OCI-LY3 (cell line): Measurements from ENCODE around the gene LRRC56.
"Not testable (repeated sequence)": the region's sequence is repeated elsewhere in the genome, so short reads cannot be mapped to it uniquely, and the experiment has no call there.

Experiments used
- H2AFZ ChIP-seq: fragments of 200-600, 300-600 bp; shearing (Covaris generic); 2 replicates; pipeline ENCODE4 v1.6.0; 2014; ENCODE audit warnings: antibody characterized with exemption, low read depth, low read length
- H3K27ac ChIP-seq: fragments of 200-600, 300-600 bp; sonication (generic); 2 replicates; pipeline ENCODE4 v1.5.1; 2014; ENCODE audit warnings: mild to moderate bottlenecking, low read length, moderate library complexity, mixed read lengths
- H3K27me3 ChIP-seq: fragments of 200-600, 300-600 bp; sonication (generic); 2 replicates; pipeline ENCODE4 v1.6.1; 2014; ENCODE audit warnings: low read depth, low read length, mixed read lengths
- H3K36me3 ChIP-seq: fragments of 200-600, 300-600 bp; sonication (generic); replicated peaks from 2 replicates; pipeline ENCODE3; 2014; ENCODE audit warnings: low read depth, low read length, mixed read lengths
- H3K4me1 ChIP-seq: fragments of 300-600, 200-600 bp; sonication (generic); 2 replicates; pipeline ENCODE4 v1.6.1; 2014; ENCODE audit warnings: low read length, mixed read lengths
- H3K4me2 ChIP-seq: fragments of 200-600, 300-600 bp; sonication (generic); 2 replicates; pipeline ENCODE4 v1.6.1; 2014; ENCODE audit warnings: low read length, mixed read lengths
- H3K4me3 ChIP-seq: fragments of 300-600, 200-600 bp; sonication (generic); 2 replicates; pipeline ENCODE4 v1.5.1; 2014; ENCODE audit warnings: antibody characterized with exemption, mild to moderate bottlenecking, low read length, moderate library complexity
- H3K79me2 ChIP-seq: fragments of 300-600, 200-600 bp; shearing (Covaris generic); 2 replicates; pipeline ENCODE4 v1.6.1; 2014; ENCODE audit warnings: mild to moderate bottlenecking, low read length, mixed read lengths
- H3K9ac ChIP-seq: fragments of 300-600, 200-600 bp; shearing (Covaris generic); 2 replicates; pipeline ENCODE4 v1.6.0; 2014; ENCODE audit warnings: mild to moderate bottlenecking, low read length, moderate library complexity
- H3K9me3 ChIP-seq: fragments of 200-600, 300-600 bp; shearing (Covaris generic); 2 replicates; pipeline ENCODE4 v1.6.1; 2014; ENCODE audit warnings: low read length, mixed read lengths; ENCODE audit not compliant: insufficient read depth
- H4K20me1 ChIP-seq: fragments of 200-600, 300-600 bp; sonication (generic); 2 replicates; pipeline ENCODE4 v1.6.1; 2016; ENCODE audit warnings: low read length, mixed read lengths; ENCODE audit not compliant: insufficient read depth
- EZH2phosphoT487 ChIP-seq: fragments of 200-600 bp; shearing (Covaris generic); IDR thresholded peaks from 2 replicates; pipeline ENCODE4 v1.6.1; 2018; ENCODE audit warnings: antibody characterized with exemption, mixed run types, low read depth
- TF ChIP-seq, protein P1 (sequence below): fragments of 200-600, 300-600 bp; sonication (generic); IDR thresholded peaks from 2 replicates; pipeline ENCODE4 v1.5.1; 2014; ENCODE audit warnings: antibody characterized with exemption, low read length, low read depth

LRRC56 gene

DNA sequence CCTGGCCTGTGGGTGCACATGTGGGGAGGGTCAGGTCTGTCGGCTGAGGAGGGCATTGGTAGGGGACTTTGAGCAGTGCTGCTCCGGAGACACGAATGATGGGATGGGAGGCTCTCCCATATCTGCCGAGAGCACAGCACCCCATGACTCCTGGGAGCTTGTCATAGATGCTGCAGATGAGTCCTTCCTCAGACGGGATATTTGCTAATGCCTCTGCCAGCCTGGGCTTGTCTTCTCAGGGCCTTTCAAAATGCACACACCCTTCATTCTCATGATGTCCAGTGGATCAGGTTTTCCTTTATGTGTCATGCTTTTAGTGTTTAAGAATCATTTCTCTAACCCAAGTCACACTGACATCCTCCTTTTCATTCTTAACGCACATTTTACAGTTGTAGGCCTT, 22.2 kb upstream of the LRRC56 start:
- H3K27me3 ChIP-seq, result no peaks in the 10 kb centered on the region
- peaks cover 10% of the 10 kb centered on the region for H3K36me3 ChIP-seq
- no peak overlapping the region for H2AFZ ChIP-seq
- H3K27ac ChIP-seq, result no peak overlapping the region
- H3K4me1 ChIP-seq, result no peaks in the 10 kb centered on the region
- no peak overlapping the region for H3K4me3 ChIP-seq
- no peak overlapping the region for H3K4me2 ChIP-seq
- H3K9ac ChIP-seq, result no peak overlapping the region
- TF ChIP-seq, protein P1, sequence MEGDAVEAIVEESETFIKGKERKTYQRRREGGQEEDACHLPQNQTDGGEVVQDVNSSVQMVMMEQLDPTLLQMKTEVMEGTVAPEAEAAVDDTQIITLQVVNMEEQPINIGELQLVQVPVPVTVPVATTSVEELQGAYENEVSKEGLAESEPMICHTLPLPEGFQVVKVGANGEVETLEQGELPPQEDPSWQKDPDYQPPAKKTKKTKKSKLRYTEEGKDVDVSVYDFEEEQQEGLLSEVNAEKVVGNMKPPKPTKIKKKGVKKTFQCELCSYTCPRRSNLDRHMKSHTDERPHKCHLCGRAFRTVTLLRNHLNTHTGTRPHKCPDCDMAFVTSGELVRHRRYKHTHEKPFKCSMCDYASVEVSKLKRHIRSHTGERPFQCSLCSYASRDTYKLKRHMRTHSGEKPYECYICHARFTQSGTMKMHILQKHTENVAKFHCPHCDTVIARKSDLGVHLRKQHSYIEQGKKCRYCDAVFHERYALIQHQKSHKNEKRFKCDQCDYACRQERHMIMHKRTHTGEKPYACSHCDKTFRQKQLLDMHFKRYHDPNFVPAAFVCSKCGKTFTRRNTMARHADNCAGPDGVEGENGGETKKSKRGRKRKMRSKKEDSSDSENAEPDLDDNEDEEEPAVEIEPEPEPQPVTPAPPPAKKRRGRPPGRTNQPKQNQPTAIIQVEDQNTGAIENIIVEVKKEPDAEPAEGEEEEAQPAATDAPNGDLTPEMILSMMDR, result no peak
- no peak for TF ChIP-seq EZH2phosphoT487
- no peaks in the 10 kb centered on the region for H3K79me2 ChIP-seq
- no peaks in the 10 kb centered on the region for H3K9me3 ChIP-seq
- H4K20me1 ChIP-seq, result no peaks in the 10 kb centered on the region

DNA sequence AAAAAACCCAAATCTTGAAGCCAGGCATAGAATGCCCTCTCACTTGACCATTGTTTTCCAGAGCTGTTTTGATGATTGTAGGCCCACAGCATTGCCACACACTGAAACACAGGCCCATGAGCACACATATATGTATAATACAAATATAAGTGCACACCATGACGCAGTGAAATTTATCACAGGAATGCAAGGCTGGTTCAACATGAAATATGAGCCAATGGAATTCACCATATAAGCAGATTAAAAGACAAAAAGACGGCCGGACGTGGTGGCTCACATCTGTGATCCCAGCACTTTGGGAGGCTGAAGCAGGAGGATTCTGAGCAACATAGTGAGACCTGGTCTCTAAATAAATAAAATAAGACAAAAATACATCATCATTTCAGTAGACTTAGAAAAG, 20.9 kb upstream of the LRRC56 start:
- no peak for TF ChIP-seq EZH2phosphoT487
- TF ChIP-seq, protein P1, result no peak
- Histone ChIP-seq H3K9me3 (no peaks in the 10 kb centered on the region), H3K4me3 (no peak overlapping the region)

DNA sequence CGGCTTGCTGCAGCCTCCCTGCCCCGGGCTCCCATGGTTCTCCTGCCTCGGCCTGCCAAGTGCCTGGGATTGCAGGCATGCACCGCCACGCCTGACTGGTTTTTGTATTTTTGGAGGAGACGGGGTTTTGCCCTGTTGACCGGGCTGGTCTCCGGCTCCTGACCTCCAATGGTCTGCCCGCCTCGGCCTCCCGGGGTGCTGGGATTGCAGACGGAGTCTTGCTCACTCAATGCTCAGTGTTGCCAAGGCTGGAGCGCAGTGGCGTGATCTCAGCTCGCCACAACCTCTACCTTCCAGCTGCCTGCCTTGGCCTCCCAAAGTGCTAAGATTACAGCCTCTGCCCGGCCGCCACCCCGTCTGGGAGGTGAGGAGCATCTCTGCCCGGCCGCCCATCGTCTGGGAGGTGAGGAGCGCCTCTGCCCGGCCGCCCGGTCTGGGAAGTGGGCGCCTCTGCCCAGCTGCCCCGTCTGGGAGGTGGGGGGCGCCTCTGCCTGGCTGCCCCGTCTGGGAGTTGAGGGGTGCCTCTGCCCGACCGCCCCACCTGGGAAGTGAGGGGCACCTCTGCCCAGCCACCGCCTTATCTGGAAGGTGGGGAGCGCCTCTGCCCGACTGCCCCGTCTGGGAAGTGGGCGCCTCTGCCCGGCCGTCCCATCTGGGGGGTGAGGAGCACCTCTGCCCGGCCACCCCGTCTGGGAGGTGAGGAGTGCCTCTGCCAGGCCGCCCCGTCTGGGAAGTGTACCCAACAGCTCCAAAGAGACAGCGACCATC, 20.2 kb upstream of the LRRC56 start:
- H3K4me1 ChIP-seq, H3K27ac ChIP-seq, H3K79me2 ChIP-seq, H3K36me3 ChIP-seq, H3K9me3 ChIP-seq, H3K4me2 ChIP-seq, H3K4me3 ChIP-seq, H3K9ac ChIP-seq, H3K27me3 ChIP-seq, H2AFZ ChIP-seq, H4K20me1 ChIP-seq: not testable (repeated sequence)

More for the DNA sequence above, 20.9 kb upstream of the LRRC56 start:
- H2AFZ ChIP-seq, result no peak overlapping the region
- no peaks in the 10 kb centered on the region for H3K4me1 ChIP-seq
- H3K79me2 ChIP-seq, result no peaks in the 10 kb centered on the region
- peaks cover 10% of the 10 kb centered on the region for H3K36me3 ChIP-seq
- H3K4me2 ChIP-seq, result no peak overlapping the region
- no peaks in the 10 kb centered on the region for H4K20me1 ChIP-seq
- H3K27me3 ChIP-seq, result no peaks in the 10 kb centered on the region
- no peak overlapping the region for H3K27ac ChIP-seq
- no peak overlapping the region for H3K9ac ChIP-seq

DNA sequence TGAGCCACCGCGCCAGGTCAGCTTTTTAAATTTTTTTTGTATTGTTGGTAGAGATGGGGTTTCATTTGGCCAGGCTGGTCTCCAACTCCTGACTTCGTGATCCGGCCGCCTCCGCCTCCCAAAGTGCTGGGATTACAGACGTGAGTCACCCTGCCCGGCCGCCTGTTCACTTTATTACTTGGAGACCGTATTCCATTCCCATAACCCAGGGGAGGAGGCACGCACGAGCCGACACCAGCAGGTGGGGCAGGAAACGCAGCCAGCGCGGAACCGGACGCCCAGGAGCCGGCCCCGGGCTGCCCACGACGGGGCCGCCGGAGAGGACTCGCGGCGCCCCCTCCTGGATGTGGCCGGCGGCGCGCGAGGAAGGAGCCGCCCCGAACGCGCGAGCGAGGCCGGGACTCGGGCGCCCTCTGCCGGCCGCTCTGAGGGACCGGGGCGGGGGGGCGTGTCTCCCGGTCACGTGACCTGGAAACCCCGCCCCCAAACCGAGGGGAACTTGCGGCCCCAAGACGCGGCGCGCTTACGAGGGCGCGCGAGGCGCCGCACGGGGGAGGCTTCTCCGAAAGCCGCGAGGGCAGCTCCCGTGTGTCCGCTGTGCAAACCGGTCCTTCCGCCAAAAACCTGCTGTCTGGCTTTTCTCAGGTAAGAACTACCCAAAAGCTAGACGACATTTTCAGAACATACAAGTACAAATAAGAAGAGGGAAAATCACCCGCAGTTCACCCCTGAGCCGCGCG, 18.7 kb upstream of the LRRC56 start:
- Histone ChIP-seq H3K79me2 (no peaks in the 10 kb centered on the region), H3K27me3 (no peaks in the 10 kb centered on the region), H3K9ac (no peak overlapping the region), H4K20me1 (no peaks in the 10 kb centered on the region), H3K27ac (no peak overlapping the region), H3K9me3 (no peaks in the 10 kb centered on the region), H2AFZ (no peak overlapping the region), H3K4me2 (no peak overlapping the region), H3K4me3 (no peak overlapping the region), H3K4me1 (no peaks in the 10 kb centered on the region), H3K36me3 (peaks cover 7% of the 10 kb centered on the region)
- TF ChIP-seq, protein P1, result no peak
- no peak for TF ChIP-seq EZH2phosphoT487
